ENCODE measurements around the gene NRG2. TPM values are rescaled to one million over a fixed set of nuclear protein-coding genes. Genes with fewer than 3 reads are reported as not detected.

The NRG2 gene
- polyA plus RNA-seq, 1 experiment, result not detected

DNA sequence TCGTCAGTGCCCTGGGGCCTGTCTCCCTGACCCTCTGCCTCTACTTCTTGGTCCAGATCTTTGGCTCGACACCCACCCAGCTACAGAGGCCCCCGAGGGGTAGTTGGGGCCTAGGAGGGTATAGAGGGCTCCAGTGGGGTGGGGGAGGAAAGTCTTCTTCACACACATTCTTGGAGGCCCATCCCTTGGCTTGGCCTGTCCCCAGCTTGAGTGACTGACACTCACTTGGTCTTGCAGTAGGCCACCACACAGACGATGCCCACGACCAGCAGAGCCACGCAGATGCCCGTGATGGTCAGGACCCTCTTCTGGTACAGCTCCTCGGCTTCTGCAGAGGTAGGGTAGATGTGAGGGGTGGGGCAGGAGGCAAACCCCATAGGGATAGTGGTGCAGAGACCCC lies 187.6 kb downstream of the NRG2 start:
- ChIA-PET POLR2A (no interaction called here), CTCF (interaction anchor here (1.1 to 2.8 kb wide), 8 partner anchors 8 to 221 kb away, joined by 3 to 18 read pairs (median 4); no protein-coding TSS in a partner anchor)
- TF ChIP-seq, protein P1, sequence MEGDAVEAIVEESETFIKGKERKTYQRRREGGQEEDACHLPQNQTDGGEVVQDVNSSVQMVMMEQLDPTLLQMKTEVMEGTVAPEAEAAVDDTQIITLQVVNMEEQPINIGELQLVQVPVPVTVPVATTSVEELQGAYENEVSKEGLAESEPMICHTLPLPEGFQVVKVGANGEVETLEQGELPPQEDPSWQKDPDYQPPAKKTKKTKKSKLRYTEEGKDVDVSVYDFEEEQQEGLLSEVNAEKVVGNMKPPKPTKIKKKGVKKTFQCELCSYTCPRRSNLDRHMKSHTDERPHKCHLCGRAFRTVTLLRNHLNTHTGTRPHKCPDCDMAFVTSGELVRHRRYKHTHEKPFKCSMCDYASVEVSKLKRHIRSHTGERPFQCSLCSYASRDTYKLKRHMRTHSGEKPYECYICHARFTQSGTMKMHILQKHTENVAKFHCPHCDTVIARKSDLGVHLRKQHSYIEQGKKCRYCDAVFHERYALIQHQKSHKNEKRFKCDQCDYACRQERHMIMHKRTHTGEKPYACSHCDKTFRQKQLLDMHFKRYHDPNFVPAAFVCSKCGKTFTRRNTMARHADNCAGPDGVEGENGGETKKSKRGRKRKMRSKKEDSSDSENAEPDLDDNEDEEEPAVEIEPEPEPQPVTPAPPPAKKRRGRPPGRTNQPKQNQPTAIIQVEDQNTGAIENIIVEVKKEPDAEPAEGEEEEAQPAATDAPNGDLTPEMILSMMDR (IDR thresholded peaks at IDR 0.05; ENCODE audit: insufficient read depth, low read depth, low read length), result no peak
- Histone ChIP-seq H3K4me3 (ENCODE audit: low read depth, low read length) (no peak overlapping the region), H3K36me3 (ENCODE audit: control insufficient read depth, insufficient read depth, low read length) (no peaks in the 10 kb centered on the region), H3K27me3 (ENCODE audit: control insufficient read depth, insufficient read depth, low read length) (peaks cover 6% of the 10 kb centered on the region; the same call in 1 of the 2 replicates)
- no peak for DNase-seq (ENCODE audit: low read depth)

DNA sequence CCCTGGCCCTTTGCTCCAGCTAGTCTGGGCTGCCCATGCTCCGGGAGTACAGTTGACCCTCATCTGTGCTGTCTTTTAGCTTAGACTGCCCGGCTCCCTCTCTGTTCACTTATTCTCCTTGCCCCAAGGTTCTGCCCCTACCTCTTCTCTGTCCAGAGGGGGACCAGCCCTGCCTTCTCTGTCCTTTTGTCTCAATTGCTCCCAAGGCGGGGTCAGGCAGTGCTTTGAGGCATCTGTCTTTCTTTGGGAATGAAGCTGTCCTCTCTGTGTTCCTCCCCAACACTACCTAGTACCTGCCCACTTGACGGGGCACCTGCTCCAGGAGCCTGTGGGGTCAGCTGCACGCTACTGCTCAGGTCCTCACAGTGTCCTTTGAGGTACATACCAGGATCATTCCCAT lies 188.1 kb downstream of the NRG2 start:
- Histone ChIP-seq H3K4me3 (ENCODE audit: low read depth, low read length) (no peak overlapping the region), H3K27me3 (ENCODE audit: control insufficient read depth, insufficient read depth, low read length) (peaks cover 9% of the 10 kb centered on the region), H3K36me3 (ENCODE audit: control insufficient read depth, insufficient read depth, low read length) (no peaks in the 10 kb centered on the region)
- no peak for DNase-seq (ENCODE audit: low read depth)
- TF ChIP-seq, protein P1 (IDR thresholded peaks at IDR 0.05; ENCODE audit: insufficient read depth, low read depth, low read length), result no peak
- POLR2A ChIA-PET, result no interaction called here
- CTCF ChIA-PET, result interaction anchor here (1.1 to 2.8 kb wide), 8 partner anchors 9 to 221 kb away, joined by 3 to 18 read pairs (median 4); no protein-coding TSS in a partner anchor

DNA sequence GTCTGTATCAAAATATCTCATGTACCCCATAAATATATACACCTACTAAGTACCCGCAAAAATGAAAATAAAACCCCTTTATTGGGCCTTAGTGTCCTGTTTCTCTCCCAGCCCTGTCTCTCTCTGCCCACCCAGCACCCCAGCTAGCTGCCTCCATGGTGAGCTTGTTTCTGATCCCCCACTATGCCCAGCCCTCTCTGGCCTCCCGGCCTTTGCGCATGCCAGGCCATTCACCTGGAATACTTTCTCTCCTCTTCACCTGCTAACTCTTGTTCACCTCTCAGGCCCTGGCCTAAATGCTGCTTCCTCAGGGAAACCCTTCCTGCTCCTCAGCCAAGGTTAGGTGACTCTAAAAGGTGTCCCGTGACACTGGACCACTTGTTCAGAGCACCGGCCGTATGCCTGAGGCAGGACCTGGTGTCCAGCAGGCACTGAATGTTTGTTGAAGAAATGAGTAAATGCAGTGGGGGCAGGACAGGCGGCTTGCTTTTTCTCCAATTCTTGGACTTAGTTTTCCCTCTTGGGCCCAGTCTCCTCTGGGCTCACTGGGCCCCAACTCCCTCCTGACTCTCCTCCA lies 189.0 kb downstream of the NRG2 start:
- no peak for DNase-seq (ENCODE audit: low read depth)
- ChIA-PET CTCF (interaction anchor here (1.3 to 2.8 kb wide), 4 partner anchors 9 to 89 kb away, joined by 4 to 18 read pairs (median 6); no protein-coding TSS in a partner anchor), POLR2A (no interaction called here)
- TF ChIP-seq, protein P1 (IDR thresholded peaks at IDR 0.05; ENCODE audit: insufficient read depth, low read depth, low read length), result no peak
- Histone ChIP-seq H3K4me3 (ENCODE audit: low read depth, low read length) (no peak overlapping the region), H3K36me3 (ENCODE audit: control insufficient read depth, insufficient read depth, low read length) (no peaks in the 10 kb centered on the region), H3K27me3 (ENCODE audit: control insufficient read depth, insufficient read depth, low read length) (peaks cover 11% of the 10 kb centered on the region)

DNA sequence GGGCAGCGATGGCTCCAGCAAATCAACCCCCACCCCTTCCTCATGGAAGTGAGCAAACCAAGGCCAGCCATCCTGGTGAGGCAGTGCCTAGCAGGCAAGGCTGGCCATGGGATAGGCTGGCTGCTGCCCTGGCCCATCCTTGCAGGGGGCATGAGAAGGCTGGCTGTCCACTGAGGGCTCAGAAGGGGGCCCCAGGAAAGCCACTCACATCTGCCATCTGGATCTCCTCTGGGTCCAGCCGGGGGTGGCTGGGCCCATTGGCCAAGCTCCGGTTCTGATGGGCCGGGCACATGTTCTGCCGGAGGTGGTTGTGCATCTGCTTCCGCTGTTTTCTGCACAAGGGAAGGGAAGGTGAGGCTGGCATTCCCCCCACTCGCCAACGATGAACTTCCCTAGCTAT lies 190.4 kb downstream of the NRG2 start:
- H3K4me3 ChIP-seq (ENCODE audit: low read depth, low read length), result no peak overlapping the region
- POLR2A ChIA-PET, result no interaction called here
- H3K27me3 ChIP-seq (ENCODE audit: control insufficient read depth, insufficient read depth, low read length), result peaks cover 9% of the 10 kb centered on the region
- no peaks in the 10 kb centered on the region for H3K36me3 ChIP-seq (ENCODE audit: control insufficient read depth, insufficient read depth, low read length)
- no peak for DNase-seq (ENCODE audit: low read depth)
- CTCF ChIA-PET, result interaction anchor here (2.5 kb wide), 1 partner anchor 66 kb away, joined by 10 read pairs; no protein-coding TSS in a partner anchor
- TF ChIP-seq, protein P1 (IDR thresholded peaks at IDR 0.05; ENCODE audit: insufficient read depth, low read depth, low read length), result no peak

DNA sequence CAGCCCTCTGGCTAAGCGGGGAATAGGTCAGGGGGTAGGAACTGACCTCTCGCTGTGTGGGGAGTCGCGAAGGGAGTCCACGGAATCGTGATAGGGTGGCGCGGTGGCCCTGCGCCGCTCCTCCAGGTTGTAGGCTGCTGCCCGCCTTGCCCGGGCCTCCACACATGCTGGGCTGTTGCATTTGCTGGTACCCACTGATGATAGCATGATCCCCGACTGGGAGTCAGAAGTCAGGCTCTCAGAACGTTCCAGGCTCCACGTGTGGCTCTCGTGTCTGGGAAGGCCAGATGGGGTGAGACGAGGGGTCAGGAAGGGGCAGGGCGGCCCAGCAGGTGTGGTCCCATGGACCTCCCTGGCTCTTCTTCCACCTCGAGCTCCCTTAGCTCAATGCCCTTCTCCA lies 191.5 kb downstream of the NRG2 start:
- Histone ChIP-seq H3K4me3 (ENCODE audit: low read depth, low read length) (no peak overlapping the region), H3K27me3 (ENCODE audit: control insufficient read depth, insufficient read depth, low read length) (peaks cover 9% of the 10 kb centered on the region), H3K36me3 (ENCODE audit: control insufficient read depth, insufficient read depth, low read length) (no peaks in the 10 kb centered on the region)
- ChIA-PET POLR2A (no interaction called here), CTCF (interaction anchor here (1.0 to 2.5 kb wide), 2 partner anchors 12 to 64 kb away, joined by 4 to 10 read pairs; no protein-coding TSS in a partner anchor)
- no peak for DNase-seq (ENCODE audit: low read depth)
- TF ChIP-seq, protein P1 (IDR thresholded peaks at IDR 0.05; ENCODE audit: insufficient read depth, low read depth, low read length), result no peak

Measured in BJ (cell line).